HEK293 (cell line): ENCODE measurements around the gene DISP3.

Source experiments
- ATF2 ChIP-seq: fragments of 450-650 bp; formaldehyde crosslinking; IDR thresholded peaks from 2 replicates; pipeline ENCODE4 v1.5.1; 2016; ENCODE audit warnings: missing biosample characterization, missing genetic modification characterization, low read depth
- CTCF ChIP-seq: fragments of 450-650 bp; formaldehyde crosslinking; IDR thresholded peaks from 2 replicates; pipeline ENCODE4 v1.5.1; 2016; ENCODE audit warnings: missing biosample characterization, missing genetic modification characterization
- MEIS1 ChIP-seq: sonication (generic); formaldehyde crosslinking; IDR thresholded peaks from 2 replicates; pipeline ENCODE4 v1.8.1; 2022; ENCODE audit warnings: missing genetic modification reagents, mild to moderate bottlenecking, borderline replicate concordance
- ZNF10 ChIP-seq: fragments of 450-650 bp; formaldehyde crosslinking; IDR thresholded peaks from 2 replicates; pipeline ENCODE4 v1.5.1; 2017; ENCODE audit warnings: missing biosample characterization, missing genetic modification characterization
- ZNF112 ChIP-seq: fragments of 450-650 bp; formaldehyde crosslinking; IDR thresholded peaks from 2 replicates; pipeline ENCODE4 v1.5.0; 2017; ENCODE audit warnings: missing biosample characterization, missing genetic modification characterization
- ZNF223 ChIP-seq: fragments of 450-650 bp; formaldehyde crosslinking; IDR thresholded peaks from 2 replicates; pipeline ENCODE4 v1.5.1; 2016; ENCODE audit warnings: missing biosample characterization, missing genetic modification characterization
- TF ChIP-seq, protein P1 (sequence below): fragments of 450-650 bp; formaldehyde crosslinking; IDR thresholded peaks from 2 replicates; pipeline ENCODE4 v1.5.1; 2016; ENCODE audit warnings: missing biosample characterization, missing genetic modification characterization, low read depth

DNA sequence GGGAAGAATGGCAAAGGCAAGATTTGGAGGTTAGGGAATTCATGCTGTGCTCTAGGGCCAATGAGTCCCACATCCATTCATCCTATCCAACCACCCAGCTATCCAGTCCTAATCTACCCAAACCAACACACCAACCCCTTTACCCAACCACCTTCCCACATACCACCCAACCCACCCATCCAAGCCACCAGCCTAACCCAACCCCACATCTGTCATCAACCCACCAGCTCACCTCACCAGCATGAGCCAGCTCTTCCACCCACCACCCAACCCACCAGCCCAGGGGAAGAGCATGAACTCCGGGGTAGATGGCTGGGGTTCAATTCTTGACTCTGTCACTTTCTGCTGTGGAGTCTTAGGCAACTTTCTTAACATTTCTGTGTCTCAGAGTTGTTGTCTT, 35.9 kb upstream of the DISP3 start:
- TF ChIP-seq ATF2 (tag by site-specific recombination) (no peak), CTCF (tag by site-specific recombination) (no peak), ZNF10 (tag by site-specific recombination) (no peak), MEIS1 (no peak), ZNF223 (tag by site-specific recombination) (no peak), ZNF112 (tag by site-specific recombination) (no peak)
- TF ChIP-seq, protein P1, sequence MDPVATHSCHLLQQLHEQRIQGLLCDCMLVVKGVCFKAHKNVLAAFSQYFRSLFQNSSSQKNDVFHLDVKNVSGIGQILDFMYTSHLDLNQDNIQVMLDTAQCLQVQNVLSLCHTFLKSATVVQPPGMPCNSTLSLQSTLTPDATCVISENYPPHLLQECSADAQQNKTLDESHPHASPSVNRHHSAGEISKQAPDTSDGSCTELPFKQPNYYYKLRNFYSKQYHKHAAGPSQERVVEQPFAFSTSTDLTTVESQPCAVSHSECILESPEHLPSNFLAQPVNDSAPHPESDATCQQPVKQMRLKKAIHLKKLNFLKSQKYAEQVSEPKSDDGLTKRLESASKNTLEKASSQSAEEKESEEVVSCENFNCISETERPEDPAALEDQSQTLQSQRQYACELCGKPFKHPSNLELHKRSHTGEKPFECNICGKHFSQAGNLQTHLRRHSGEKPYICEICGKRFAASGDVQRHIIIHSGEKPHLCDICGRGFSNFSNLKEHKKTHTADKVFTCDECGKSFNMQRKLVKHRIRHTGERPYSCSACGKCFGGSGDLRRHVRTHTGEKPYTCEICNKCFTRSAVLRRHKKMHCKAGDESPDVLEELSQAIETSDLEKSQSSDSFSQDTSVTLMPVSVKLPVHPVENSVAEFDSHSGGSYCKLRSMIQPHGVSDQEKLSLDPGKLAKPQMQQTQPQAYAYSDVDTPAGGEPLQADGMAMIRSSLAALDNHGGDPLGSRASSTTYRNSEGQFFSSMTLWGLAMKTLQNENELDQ (tag by site-specific recombination), result no peak
